Mucosa of descending colon (tissue), 3 donors: ENCODE measurements around the gene TBATA. TPM values are rescaled to one million over a fixed set of nuclear protein-coding genes. Genes with fewer than 3 reads are reported as not detected.

Experiments
- ATAC-seq: fragments of 200-7000 bp; cut with Tn5 transposase; one replicate; pipeline ENCODE4 v1.9.1; 2020; ENCODE audit warnings: mild to moderate bottlenecking, moderate library complexity
- DNase-seq, 3 donors: peaks; one replicate each; pipeline ENCODE4 v3.0.0-alpha.2; 2020
- H3K36me3 ChIP-seq: fragments of 200-600 bp; one replicate; pipeline ENCODE4 v1.8.0; 2021; ENCODE audit warnings: low read depth, mild to moderate bottlenecking
- H3K4me1 ChIP-seq: fragments of 200-600 bp; one replicate; pipeline ENCODE4 v1.8.0; 2021; ENCODE audit warnings: low read depth, mild to moderate bottlenecking
- H3K4me3 ChIP-seq: fragments of 200-600 bp; one replicate; pipeline ENCODE4 v1.8.0; 2021; ENCODE audit warnings: mild to moderate bottlenecking
- H3K9me3 ChIP-seq: fragments of 200-600 bp; one replicate; pipeline ENCODE4 v1.8.0; 2021; ENCODE audit warnings: mild to moderate bottlenecking
- CTCF ChIP-seq: fragments of 200-600 bp; IDR thresholded peaks from one replicate; pipeline ENCODE4 v1.8.0; 2022; ENCODE audit warnings: antibody characterized with exemption, mild to moderate bottlenecking
- intact Hi-C, 2 donors: fragments of 100-400 bp; cut with DNase I in 1 of 2; cut with micrococcal nuclease in 1 of 2; formaldehyde crosslinking; loops; one replicate each; pipeline versions ENCODE4 v1.11.0 to v1.11.1; 2022; cut with DNase I, micrococcal nuclease
- total RNA-seq, 3 donors: library from RNA; stranded (reverse); fragmentation: NEBNext Ultra II Directional in 2 of 3; extraction: Animal tissue kit (Norgen Biotek cat#: 25700) in 2 of 3; gene quantifications; one replicate each; pipeline versions ENCODE4 v1.2.1 to v1.2.4, GENCODE V29; 2021 to 2023
- donor health status: DM: no; HTN: no; CAD: no; lungs with moderate emphysema.
- donor health status: DM: no; HTN: no; CAD: no.
- donor health status: DM: no; HTN: yes; CAD: no.

The TBATA gene
- total RNA-seq, 3 donors from 2014 or later = not detected

DNA sequence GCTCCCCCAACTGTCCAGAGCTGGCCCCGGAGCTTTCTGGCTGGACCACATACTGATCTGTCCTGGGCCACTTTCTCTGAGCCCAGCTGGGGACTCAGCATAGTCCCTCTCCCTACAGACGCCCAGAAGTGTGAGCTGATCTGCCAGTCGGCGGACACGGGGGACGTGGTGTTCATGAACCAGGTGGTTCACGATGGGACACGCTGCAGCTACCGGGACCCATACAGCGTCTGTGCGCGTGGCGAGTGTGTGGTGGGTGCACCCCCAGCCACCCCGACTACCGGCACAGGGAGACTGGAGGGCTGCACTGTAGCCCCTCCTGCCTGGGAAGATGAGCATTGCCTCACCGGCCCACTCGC is 41.8 kb downstream of the TBATA start:
- Histone ChIP-seq H3K9me3 (no peaks in the 10 kb centered on the region), H3K36me3 (no peaks in the 10 kb centered on the region), H3K4me1 (no peaks in the 10 kb centered on the region), H3K4me3 (no peak overlapping the region)
- ATAC-seq (no peak), DNase-seq (no peak)
- intact Hi-C loops = no loop called here
- no peak for TF ChIP-seq CTCF

DNA sequence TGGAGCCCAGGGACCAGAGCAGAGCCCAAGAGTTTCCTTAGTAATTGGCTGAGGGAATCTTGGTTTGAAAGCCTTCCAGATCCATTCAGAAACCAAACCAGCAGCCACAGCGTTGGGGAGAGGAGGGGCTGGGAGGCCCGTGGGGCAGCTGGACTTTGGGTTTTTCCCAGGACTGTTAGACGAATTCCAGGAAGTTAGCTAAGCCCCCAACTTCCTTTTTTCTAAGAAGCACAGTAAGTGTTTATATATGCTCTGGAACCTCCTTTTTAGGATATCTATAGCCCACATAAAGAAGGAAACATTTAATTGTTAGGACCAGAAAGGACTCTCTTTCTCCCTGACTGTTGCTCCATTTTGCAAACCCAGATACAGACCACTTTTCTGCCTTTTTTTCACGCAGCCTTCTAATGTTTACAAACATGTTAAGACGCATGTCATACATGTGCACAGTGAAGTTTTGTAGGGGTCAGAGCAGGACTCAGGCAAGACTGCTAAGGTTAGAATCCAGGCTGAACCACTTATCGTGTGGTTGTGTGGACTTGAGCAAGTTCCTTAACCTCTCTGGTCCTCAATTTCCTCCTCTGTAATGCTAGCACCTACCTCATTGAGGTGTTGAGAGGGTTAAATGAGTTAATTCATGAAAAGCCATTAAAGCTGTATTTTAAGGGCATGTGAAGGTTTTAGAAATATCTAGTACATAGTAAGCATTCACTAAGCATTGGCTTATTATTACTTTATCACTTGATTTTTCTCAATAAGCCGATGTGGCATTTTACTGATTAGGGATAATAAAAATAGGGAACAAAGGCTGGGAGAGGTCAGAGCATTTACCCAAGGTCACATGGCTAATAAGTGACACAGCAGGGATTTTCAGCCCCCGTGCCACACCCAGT is 42.4 kb downstream of the TBATA start:
- no peaks in the 10 kb centered on the region for H3K9me3 ChIP-seq
- no peak for TF ChIP-seq CTCF
- ATAC-seq (peak; percentile 60), DNase-seq (peak in 2 of 3 donors; percentile 43 to 52)
- no peaks in the 10 kb centered on the region for H3K36me3 ChIP-seq
- intact Hi-C loops = no loop called here
- H3K4me1 ChIP-seq = peaks cover 3% of the 10 kb centered on the region
- no peak overlapping the region for H3K4me3 ChIP-seq

DNA sequence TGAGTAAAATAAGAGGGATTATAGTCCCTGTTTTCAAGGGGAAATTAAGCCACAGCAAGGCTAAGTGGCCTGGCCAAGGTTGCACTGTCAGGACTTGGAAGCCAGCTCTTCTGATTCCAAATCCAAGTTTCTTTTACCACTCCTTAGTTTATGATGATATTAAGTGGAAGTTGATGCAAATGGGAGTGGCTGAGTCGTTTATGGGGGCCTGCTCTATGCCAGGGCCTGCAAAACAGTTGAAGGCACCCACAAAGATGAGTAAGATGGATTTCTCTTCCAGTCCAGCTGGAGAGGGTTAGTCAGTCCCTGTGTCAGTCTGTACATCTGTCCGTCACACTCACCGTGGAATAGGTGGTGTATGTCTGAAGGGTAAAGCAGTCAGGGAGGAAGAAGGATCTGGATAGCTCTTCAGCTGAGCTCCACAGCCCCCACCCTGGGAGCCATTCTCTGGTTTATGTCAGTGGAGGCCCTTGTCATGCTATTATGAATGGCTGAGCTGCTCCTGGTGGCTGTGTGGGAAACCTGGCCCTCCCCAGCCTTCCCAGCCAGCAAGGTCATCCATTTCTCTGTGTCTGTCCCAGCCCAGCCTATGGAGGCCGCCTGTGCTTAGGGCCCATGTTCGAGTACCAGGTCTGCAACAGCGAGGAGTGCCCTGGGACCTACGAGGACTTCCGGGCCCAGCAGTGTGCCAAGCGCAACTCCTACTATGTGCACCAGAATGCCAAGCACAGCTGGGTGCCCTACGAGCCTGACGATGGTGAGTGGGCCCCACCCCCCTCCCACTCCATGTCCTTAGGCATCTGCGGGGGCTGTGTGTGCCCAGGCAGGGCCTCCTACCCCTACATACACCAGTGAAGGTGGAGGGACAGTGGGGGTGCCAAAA is 44.5 kb downstream of the TBATA start:
- intact Hi-C loops = no loop called here
- no peak overlapping the region for H3K4me3 ChIP-seq
- ATAC-seq (no peak), DNase-seq (peak in 1 of 3 donors; percentile 9)
- no peak for TF ChIP-seq CTCF
- H3K9me3 ChIP-seq = no peaks in the 10 kb centered on the region
- H3K36me3 ChIP-seq = no peaks in the 10 kb centered on the region
- peaks cover 3% of the 10 kb centered on the region for H3K4me1 ChIP-seq

GRCh38 chr10:70738761-70739121 is 46.4 kb downstream of the TBATA start:
- DNase-seq (no peak), ATAC-seq (no peak)
- Histone ChIP-seq H3K4me3 (no peak overlapping the region), H3K4me1 (peaks cover 3% of the 10 kb centered on the region), H3K9me3 (no peaks in the 10 kb centered on the region), H3K36me3 (no peaks in the 10 kb centered on the region)
- intact Hi-C loops = no loop called here
- TF ChIP-seq CTCF = no peak

- H3K4me1 ChIP-seq = peaks cover 3% of the 10 kb centered on the region
- DNase-seq = no peak
Measured at GRCh38 chr10:70738006-70738760, 47.0 kb downstream of the TBATA start.

More at GRCh38 chr10:70738006-70738760, 47.0 kb downstream of the TBATA start:
- no peak overlapping the region for H3K4me3 ChIP-seq
- no peaks in the 10 kb centered on the region for H3K36me3 ChIP-seq
- no peaks in the 10 kb centered on the region for H3K9me3 ChIP-seq
- TF ChIP-seq CTCF = no peak
- intact Hi-C loops = no loop called here
- peak; percentile 41 for ATAC-seq
